Pons (tissue), 1 donor: ENCODE measurements around the gene NPAS4.
"Not testable (repeated sequence)": the region's sequence is repeated elsewhere in the genome, so short reads cannot be mapped to it uniquely, and the experiment has no call there.

ENCODE experiments used
- DNase-seq: peaks from one replicate; pipeline ENCODE4 v3.0.0-alpha.2; 2016; ENCODE audit warnings: low spot score

The NPAS4 gene

DNA sequence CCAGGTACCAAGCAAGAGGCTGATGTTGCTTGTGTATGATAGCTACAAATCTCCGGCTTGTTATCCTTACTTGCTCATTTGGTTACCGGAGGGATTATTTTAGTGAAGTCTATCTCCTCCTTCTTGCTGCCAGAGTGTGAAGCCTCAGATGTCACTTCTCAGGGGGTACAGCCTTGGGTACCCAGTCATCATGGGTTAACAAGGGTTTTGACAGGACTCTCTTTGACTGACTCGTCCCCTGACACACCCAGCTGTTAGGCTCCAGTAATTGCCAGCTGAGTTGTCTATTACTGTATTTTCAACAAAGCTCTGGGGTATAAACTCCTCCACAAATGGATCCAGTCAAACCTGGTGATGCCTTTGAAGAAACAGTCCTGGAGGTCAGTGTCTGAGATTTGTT, 34.0 kb downstream of the NPAS4 start:
- no peak for DNase-seq

DNA sequence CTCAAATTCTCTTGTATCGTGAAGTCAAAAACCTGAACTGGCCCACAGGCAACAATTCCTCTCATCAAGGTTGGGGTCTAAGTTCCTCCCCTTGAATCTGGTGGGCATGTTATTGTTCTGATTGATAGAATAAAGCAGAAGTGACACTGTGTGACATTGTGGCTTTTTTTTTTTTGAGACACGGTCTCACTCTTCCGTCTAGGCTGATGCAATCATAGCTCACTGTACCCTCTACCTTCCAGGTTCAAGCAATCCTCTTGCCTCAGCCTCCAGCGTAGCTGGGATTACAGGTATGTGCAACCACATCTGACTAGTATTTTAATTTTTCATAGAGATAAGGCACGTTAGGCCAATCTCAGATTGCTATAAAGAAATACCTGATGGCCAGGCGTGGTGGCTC, 37.0 kb downstream of the NPAS4 start:
- no peak for DNase-seq

DNA sequence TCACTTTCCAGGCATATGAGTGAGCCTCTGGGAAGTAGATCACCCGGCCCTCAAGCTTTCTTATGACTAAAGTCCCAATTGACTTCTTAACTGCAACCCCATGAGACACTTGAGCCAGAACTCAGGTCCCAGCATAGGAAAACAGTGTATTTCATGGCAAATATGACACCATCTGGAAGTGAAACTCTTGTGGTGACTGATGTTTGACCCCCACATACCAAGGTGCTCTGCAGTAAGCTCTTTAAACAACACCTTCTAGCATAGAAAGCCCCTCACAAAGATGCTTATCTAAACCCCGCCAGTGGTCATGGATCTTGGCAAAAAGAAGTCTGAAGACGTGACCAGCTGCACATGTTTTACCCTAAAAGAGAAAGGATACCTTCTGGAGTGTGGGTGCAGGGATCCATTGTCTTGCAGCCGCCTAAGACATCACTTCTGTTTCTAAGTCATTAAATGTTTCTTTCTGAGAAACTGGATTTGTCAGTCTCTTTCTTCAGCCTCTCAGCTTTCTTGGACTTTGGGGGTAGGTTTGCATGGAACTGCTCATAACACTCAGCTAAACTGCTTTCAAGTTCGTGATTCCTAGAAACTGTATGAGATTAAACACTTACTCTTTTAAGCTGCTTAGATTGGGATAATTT, 38.4 kb downstream of the NPAS4 start:
- no peak for DNase-seq

DNA sequence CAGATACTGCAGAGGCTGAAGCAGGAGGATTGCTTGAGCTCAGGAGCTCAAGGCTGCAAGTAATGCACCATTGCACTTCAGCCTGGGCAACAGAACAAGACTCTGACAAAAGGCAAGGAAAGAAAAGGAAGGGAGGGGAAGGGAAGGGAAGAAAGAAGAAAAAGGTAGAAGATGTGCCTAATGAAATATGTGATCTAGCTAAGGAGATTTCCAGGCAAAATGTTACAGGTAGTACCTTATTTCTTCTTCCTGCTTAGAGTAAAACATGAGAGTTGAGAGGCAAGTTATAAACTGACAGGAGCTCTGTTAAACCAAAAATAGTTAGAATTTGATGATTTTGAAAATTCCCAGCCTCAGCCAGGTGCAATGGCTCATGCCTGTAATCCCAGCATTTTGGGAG, 41.2 kb downstream of the NPAS4 start:
- no peak for DNase-seq

DNA sequence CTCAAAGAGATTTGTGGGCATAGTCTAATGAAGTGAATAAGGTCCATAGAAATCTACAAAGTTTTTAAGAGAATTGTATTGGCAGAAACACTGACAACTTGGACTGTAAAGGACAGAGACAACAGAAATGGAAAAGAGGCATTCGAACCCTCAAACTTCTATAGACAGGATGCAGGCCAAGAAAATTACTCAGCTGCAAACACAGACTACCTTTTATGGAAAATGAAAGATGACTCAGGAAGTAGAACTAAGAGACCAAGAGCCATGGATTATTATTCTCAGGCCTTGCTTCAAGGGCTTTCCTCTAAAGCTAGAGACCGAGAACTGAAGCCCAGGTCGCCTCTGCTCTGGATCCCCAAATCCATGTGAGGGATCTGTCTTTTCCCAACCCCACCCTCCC, 42.1 kb downstream of the NPAS4 start:
- no peak for DNase-seq

DNA sequence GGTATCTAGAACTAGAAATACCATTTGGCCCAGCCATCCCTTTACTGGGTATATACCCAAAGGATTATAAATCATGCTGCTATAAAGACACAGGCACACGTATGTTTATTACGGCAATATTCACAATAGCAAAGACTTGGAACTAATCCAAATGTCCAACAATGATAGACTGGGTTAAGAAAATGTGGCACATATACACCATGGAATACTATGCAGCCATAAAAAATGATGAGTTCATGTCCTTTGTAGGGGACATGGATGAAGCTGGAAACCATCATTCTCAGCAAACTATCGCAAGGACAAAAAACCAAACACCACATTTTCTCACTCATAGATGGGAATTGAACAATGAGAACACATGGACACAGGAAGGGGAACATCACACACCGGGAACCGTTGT, 43.3 kb downstream of the NPAS4 start:
- not testable (repeated sequence) for DNase-seq

DNA sequence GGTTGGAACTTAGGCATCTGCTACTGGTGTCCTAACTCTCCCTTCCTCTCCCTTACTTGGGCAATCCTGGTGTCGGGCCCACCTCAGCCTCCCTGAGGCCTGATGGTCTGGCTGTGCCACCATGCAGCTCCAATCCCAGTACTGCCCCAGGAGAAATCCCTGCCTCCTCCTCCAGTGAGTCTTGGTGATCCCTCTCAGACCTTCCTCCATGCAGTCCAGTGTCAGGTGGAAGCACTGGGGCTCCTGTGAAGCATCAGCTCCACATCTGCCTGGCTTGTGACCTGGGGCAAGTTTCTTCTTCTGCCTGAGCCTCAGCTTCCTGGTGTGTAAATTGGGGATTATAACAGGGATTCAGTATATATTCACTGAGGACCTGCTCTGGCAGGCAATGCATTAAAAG, 44.1 kb downstream of the NPAS4 start:
- no peak for DNase-seq

DNA sequence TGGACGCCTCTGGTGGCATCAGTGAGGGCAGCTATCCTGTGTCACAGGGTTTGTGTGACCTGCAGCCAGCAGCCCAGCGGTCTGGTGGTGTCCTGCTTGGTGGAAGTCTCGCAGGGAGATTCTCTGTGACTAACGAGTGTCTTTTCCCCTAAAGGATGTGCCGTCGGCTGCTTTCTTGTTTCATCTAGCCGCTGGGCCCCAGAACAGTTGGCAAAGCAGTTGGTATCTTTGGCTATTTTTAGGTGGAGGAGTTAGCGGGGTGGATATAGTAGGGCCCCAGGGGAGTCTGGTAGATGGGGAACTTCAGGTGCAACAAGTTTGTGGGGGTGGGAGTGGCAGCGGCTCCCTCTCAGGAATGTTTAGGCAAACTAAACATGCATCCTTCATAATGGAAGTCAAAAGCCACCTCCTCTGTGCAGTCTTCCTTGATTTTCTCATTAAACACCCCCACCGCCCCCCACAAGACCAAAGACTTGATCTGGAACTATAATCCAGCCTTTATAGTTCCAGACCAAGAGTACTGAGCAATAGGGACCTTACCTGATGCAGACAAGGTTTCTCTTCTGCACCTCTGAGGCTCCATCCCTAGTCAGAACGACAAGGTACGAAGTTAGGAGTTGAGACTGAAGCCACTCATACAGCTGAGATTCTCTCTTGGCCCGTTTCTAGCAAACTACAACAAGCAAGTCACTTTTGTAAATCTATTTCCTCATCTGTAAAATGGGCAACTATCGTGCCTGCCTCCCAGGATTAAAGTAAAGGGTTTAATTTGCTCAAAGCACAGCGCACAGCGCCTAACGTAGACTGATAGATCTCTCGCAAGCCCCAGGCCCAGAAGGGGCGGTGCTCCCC, 44.8 kb downstream of the NPAS4 start:
- DNase-seq, result no peak

DNA sequence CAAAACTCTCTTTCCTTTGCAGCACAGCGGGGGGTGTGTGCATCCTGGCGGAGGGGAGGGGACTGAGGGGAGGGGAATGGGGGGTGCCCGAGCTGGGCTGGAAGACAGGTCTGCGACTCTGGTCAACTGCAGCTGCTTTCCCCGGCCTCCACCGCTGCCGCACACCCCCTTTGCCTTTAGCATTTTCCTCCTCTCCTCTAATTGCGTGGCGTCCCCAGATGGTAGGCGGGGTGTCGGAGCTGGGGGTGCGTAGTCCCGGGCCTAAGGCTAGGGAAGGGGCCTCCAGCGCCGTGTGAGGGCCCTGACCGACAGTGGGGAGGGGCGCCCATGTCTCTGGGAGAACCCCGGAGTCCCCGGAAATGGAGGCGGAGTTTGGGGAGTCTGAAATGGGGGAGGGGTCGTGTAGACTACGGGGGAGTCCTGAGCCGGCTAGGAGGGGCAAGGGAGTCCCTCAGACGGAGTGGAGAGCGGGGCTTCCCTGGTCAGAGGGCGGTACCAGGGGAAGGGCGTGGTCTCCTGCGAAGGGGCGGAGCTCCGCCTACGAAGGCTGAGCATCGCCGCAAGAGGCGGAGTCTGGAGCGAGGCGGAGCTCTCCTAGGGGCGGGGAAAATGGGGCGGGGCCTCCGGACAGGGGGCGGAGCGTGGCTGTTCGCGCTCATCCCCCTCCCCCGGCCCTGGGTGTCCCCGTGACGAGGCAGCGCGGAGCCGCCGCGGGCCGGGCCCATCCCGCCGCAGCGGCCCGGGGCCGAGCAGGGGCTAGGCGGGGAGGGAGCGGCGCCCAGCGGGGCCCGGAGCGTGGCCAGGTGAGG, 45.6 kb downstream of the NPAS4 start, which contains the start of gene PELI3:
PELI3 (plus strand) TSS at position 681 of the 809 bp plus-strand sequence. CDS start 1,224 bp downstream, outside the sequence.
- DNase-seq, result peak; percentile 90

DNA sequence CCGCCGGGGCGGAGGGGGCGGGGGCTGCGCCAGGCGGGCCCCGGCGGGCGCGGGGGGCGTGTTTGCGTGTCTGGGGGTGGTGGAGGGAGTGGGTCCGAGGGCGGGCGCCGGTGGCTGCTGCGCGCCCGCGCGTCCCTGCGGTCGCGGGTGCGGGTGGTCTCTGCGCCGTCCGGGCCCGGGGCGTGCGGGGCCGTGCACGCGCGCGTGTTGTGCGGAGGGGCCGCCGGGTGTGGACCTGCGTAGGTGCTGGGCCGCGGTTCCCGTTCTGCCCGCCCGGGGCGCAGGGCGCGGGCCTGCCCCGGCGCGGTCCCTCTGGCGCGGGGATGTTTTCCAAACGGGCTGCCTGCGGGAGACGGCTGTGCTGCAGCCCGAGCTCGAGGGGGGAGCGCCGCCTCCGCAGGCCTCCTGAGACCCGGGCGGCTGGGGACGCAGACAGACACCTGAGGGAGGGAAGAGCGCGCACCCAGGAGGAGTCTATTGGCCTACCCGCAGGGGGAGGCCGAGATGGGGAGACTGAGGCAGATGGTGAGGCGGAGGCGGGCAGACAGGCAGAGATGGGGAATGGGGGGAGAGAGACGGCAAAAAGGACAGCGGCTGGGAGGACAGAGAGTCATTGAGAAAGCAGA, 46.3 kb downstream of the NPAS4 start:
- DNase-seq, result peak; percentile 7

DNA sequence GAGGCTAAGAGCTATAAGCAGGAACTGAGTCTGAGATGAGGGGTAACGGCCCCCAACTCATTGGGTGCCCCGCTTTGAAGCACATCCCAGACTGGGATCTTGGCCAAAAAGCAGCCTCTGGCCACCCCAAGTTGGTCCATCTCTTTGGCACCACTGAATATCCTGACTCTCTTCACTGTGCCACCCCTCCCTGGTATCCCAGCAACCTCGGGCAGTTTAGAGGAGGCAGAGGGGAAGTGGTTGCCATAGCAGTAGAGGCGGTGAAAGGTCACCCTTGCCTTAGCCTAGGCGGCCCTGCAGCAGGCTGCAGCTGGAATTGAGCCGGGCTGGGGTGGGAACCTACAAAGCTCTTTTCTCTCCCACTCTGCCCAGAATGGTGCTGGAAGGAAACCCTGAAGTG, 46.9 kb downstream of the NPAS4 start:
- DNase-seq, result peak; percentile 33

DNA sequence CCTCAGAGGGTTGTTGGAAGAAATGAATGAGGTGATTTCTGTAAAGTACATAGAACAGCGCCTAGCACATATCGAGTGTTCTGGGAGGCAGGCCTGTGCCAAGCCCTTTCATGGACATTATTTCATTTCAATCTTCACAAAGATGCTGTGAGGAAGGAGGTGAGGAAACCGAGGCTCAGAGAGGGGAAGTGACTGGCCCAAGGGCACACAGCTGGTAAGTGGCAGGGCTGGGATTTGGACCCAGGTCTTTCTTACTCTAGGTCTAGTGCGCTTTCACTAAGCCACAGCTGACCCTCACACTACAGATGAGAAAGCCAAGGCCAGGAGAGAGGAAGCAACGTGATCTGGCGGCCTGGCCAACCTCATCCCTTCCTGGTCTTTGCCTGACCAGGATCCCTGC, 47.9 kb downstream of the NPAS4 start:
- DNase-seq, result no peak

DNA sequence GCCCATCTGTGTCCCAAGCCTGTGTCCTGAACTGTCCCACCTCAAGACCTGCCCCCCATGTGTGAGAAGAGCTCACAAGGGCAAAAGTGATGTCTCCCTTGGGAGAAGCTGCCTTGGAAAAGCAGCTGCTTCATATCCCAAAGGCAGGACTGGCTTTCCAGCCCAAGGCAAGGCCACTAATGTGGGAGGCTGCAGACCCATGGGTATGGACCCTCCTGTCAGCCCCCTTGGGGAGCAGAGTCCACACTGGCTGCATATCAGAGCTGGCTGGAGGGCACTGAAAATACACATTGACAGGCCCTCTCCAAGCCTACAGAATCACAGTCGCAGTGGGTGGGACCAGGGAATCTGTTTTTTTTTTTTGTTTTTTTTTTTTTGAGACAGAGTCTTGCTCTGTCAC, 48.6 kb downstream of the NPAS4 start:
- no peak for DNase-seq

DNA sequence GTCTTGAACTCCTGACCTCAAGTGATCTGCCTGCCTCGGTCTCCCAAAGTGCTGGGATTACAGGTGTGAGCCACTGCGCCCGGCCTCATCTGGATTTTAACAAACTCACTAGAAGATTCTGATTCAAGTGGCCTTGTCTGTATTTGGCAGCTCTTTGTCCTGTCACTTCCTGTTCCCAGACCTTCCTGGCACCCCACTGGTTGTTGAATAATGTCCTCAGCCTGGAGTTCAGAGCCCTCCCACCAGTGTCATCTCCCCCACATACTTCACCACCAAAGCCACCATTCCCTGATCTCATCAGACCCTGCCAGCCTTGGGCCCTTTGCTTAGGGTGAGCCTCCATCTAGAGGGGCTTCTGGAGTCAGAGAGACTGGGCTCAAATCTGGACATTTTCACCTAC, 49.2 kb downstream of the NPAS4 start:
- DNase-seq, result no peak

DNA sequence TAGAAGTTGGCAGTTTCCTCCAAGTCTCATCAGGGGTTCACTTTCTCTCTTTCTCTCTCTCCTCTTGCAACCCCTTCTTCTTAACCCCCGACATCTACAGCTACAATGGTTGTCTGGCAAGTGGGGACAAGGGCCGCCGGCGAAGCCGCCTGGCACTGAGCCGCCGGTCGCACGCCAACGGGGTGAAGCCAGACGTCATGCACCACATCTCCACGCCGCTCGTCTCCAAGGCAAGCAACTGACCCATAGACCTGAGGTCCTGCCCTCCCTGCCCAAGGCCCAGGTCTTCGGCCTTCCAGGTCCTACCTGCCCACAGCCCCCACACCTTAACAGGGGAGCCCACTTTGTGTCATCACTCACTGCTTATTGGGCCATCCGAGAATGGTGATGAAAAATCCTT, 50.3 kb downstream of the NPAS4 start:
- no peak for DNase-seq

DNA sequence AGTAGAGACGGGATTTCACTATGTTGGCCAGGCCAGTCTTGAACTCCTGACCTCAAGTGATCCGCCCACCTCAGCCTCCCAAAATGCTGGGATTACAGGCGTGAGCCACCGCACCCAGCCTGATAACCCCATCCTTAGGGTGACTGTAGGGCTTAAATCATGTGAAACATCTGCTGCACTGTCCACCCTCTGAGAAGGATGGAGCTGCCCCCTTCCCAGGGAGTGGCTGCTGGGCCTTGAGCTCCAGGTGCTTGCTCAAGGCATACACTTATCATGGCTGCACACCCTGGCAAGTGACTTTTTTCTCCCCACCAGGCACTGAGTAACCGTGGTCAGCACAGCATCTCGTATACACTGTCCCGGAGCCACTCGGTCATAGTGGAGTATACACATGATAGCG, 51.2 kb downstream of the NPAS4 start:
- no peak for DNase-seq

DNA sequence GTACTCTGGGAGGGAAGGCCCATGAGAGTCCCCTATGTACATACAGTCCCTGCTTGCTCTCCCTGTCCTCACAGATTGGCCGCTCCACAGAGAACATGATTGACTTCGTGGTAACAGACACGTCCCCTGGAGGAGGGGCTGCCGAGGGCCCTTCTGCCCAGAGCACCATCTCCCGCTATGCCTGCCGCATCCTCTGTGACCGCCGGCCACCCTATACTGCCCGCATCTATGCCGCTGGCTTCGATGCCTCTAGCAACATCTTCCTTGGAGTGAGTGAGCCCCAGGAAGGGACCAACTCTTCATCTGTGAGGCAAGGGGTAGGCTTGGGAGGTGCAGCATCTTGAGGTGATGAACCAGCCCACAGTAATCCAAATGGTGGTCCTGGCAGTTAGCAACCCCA, 52.3 kb downstream of the NPAS4 start:
- no peak for DNase-seq

DNA sequence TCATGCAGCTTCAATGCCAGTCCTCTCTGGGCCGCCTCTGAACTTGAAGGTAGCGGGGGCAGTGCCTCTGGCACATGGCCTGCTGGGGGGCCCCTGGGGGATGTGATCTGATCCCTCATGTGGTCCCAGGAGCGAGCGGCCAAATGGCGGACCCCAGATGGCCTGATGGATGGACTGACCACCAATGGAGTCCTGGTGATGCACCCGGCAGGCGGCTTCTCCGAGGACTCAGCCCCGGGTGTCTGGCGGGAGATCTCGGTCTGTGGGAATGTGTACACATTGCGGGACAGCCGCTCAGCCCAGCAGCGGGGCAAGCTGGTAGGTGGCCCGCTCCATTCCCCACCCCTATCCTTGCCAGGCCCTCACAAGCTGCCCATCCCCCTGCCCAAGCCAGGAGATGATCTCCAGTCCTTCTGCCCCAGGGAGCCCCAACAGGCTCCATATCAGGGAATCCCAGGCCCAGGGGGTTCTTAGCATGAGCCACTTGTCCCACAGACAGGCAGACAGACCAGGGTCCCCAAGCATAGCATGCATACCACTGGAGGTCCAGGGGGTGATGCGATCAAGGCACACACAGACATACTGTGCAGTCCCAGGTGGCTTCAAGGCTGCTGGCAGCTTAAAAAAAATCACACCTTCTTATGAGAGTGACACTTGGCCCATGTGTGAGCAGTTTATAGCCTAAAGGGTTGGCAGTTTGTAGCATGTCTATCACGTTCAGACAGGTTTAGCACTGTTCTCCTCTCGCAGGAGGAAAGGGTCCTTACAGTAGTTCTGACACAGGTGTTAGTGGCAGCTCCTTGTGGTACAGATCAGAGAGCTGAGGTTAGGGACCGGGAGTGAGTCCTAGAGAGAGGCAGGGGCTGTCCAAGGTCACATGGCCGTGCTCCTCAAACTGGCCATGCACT, 53.0 kb downstream of the NPAS4 start:
- DNase-seq, result no peak

DNA sequence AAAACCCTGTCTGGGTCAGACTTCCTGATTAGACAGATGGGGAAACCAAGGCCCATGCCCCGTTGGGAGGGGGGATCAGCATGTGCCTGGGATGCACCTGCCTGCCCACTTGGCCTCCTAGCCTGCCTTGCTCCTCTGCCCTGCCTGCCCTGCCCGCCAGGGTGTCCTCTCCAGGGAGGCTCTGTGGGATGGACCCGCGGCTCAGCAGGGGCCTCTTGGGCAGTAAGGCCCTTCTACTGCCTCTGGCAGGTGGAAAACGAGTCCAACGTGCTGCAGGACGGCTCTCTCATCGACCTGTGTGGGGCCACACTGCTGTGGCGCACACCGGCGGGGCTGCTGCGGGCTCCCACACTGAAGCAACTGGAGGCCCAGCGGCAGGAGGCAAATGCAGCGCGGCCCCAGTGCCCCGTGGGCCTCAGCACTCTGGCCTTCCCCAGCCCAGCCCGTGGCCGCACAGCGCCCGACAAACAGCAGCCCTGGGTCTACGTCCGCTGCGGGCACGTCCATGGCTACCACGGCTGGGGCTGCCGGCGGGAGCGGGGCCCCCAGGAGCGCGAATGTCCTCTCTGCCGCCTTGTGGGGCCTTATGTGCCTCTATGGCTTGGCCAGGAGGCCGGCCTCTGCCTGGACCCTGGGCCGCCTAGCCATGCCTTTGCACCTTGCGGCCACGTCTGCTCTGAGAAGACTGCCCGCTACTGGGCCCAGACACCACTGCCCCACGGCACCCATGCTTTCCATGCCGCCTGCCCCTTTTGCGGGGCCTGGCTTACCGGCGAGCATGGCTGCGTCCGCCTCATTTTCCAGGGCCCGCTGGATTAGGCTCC, 54.7 kb downstream of the NPAS4 start:
- no peak for DNase-seq
